IPS-11a (cell line): ENCODE measurements around the gene PNISR.
"Not testable (repeated sequence)": the region's sequence is repeated elsewhere in the genome, so short reads cannot be mapped to it uniquely, and the experiment has no call there.

Experiments used
- H3K4me3 ChIP-seq: one replicate; pipeline ENCODE4 v1.5.1; 2013; ENCODE audit warnings: low read depth, low read length, control low read depth

The PNISR gene

GRCh38 chr6:99424761-99425646 lies at the start of gene PNISR:
Gene PNISR, minus strand, starts transcription at chr6:99425308. Its CDS starts 10,649 bp downstream, at chr6:99414659.
- H3K4me3 ChIP-seq: peak within 1 kb of the TSS; percentile 100

- no peak overlapping the region for H3K4me3 ChIP-seq
Observed at GRCh38 chr6:99473730-99474129, 48.6 kb upstream of the PNISR start.

GRCh38 chr6:99471638-99472037 lies 46.5 kb upstream of the PNISR start:
- H3K4me3 ChIP-seq: no peak overlapping the region

GRCh38 chr6:99467509-99468106 lies 42.5 kb upstream of the PNISR start:
- H3K4me3 ChIP-seq: no peak overlapping the region

- not testable (repeated sequence) for H3K4me3 ChIP-seq
Observed at GRCh38 chr6:99459133-99459532, 34.0 kb upstream of the PNISR start.

- H3K4me3 ChIP-seq: no peak overlapping the region
Observed at GRCh38 chr6:99458319-99458718, 33.2 kb upstream of the PNISR start.

GRCh38 chr6:99446076-99446475 lies 21.0 kb upstream of the PNISR start:
- H3K4me3 ChIP-seq: no peak overlapping the region

- H3K4me3 ChIP-seq: no peak overlapping the region
Observed at GRCh38 chr6:99434702-99435530, 9.8 kb upstream of the PNISR start.

GRCh38 chr6:99432877-99433276 lies 7.8 kb upstream of the PNISR start:
- H3K4me3 ChIP-seq: no peak overlapping the region

GRCh38 chr6:99431901-99432300 lies 6.8 kb upstream of the PNISR start:
- H3K4me3 ChIP-seq: no peak overlapping the region

- no peak overlapping the region for H3K4me3 ChIP-seq
Observed at GRCh38 chr6:99427988-99428387, 2.9 kb upstream of the PNISR start.

- H3K4me3 ChIP-seq: peak overlapping the region; percentile 100
Observed at GRCh38 chr6:99426451-99426757, 1.3 kb upstream of the PNISR start.

- H3K4me3 ChIP-seq: peak overlapping the region; percentile 100
Observed at GRCh38 chr6:99425647-99426450, 741 bp upstream of the PNISR start.

- H3K4me3 ChIP-seq: peak overlapping the region; percentile 100
Observed at GRCh38 chr6:99424022-99424421, 1.1 kb downstream of the PNISR start.

- H3K4me3 ChIP-seq: no peak overlapping the region
Observed at GRCh38 chr6:99422912-99423311, 2.2 kb downstream of the PNISR start.

GRCh38 chr6:99416892-99417767 lies 8.0 kb downstream of the PNISR start:
- H3K4me3 ChIP-seq: no peak overlapping the region

GRCh38 chr6:99416226-99416625 lies 8.9 kb downstream of the PNISR start:
- no peak overlapping the region for H3K4me3 ChIP-seq

GRCh38 chr6:99415446-99415845 lies 9.7 kb downstream of the PNISR start:
- H3K4me3 ChIP-seq: no peak overlapping the region

GRCh38 chr6:99412065-99412464 lies 13.0 kb downstream of the PNISR start:
- H3K4me3 ChIP-seq: no peak overlapping the region

- H3K4me3 ChIP-seq: no peak overlapping the region
Observed at GRCh38 chr6:99409672-99410071, 15.4 kb downstream of the PNISR start.
